NB4 (cell line): ENCODE measurements around the gene C15orf61.

Experiments
- DNase-seq: peaks from one replicate; pipeline ENCODE4 v3.0.0; 2010; ENCODE audit warnings: low read depth
- H3K4me3 ChIP-seq: one replicate; pipeline ENCODE4 v1.5.1; 2011; ENCODE audit warnings: mild to moderate bottlenecking, low read depth, low read length, moderate library complexity
- MYC ChIP-seq: IDR thresholded peaks from 2 replicates; pipeline ENCODE4 v1.6.1; 2011; ENCODE audit warnings: low read depth, low read length
- POLR2A ChIP-seq: IDR thresholded peaks from 2 replicates; pipeline ENCODE4 v1.6.1; 2011; ENCODE audit warnings: mild to moderate bottlenecking; ENCODE audit not compliant: insufficient read length; ENCODE audit errors: extremely low read depth
- TF ChIP-seq, protein P1 (sequence below): IDR thresholded peaks from 2 replicates; pipeline ENCODE4 v1.6.1; 2011; ENCODE audit warnings: low read depth, low read length
- TF ChIP-seq, protein P2 (sequence below): IDR thresholded peaks from one replicate; pipeline ENCODE4 v1.5.1; 2012; ENCODE audit warnings: low read depth, low read length

C15orf61 gene

DNA sequence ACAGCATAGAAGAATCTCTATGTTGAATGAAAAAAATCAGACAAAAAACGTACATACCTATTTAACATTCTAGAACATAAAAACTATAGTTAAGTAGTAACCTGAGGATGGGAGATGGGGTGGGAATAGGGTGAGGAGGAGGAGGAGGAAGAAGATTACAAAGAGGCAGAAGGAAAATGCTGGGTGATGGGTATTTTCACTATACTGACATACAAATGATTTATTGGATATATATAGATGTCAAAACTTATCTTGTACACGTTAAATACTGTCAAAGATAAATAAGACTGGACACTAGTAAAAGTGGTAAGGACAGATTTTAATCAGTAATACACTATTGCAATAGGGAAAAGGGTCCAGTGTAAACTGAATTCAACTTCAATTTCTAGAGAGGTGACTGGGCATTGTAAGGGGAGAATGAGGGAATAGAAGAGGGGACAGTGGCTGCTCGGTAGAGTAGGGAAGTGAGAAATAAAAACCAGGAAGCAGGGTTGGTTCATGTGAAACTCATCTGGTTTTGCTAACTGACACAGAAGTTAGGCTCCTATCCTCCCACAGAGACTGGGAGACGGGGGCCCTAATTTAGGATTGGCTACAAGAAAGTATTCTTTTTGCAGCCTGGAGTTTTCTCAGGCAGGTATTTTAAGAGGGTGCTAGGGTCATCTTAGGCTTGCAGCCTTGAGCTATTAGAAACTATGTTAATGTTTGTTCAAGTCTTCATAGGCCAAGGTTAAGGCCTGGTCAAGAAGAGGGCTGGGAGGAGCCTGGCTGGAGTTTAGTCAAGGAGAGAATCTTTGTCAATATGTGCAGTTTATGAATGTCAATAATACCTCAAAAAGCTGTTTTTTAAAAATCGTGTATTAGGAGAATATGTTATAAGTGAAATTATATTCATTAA, 15.0 kb upstream of the C15orf61 start:
- TF ChIP-seq MYC (no peak), POLR2A (no peak)
- TF ChIP-seq, protein P1, sequence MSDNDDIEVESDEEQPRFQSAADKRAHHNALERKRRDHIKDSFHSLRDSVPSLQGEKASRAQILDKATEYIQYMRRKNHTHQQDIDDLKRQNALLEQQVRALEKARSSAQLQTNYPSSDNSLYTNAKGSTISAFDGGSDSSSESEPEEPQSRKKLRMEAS: no peak
- TF ChIP-seq, protein P2, sequence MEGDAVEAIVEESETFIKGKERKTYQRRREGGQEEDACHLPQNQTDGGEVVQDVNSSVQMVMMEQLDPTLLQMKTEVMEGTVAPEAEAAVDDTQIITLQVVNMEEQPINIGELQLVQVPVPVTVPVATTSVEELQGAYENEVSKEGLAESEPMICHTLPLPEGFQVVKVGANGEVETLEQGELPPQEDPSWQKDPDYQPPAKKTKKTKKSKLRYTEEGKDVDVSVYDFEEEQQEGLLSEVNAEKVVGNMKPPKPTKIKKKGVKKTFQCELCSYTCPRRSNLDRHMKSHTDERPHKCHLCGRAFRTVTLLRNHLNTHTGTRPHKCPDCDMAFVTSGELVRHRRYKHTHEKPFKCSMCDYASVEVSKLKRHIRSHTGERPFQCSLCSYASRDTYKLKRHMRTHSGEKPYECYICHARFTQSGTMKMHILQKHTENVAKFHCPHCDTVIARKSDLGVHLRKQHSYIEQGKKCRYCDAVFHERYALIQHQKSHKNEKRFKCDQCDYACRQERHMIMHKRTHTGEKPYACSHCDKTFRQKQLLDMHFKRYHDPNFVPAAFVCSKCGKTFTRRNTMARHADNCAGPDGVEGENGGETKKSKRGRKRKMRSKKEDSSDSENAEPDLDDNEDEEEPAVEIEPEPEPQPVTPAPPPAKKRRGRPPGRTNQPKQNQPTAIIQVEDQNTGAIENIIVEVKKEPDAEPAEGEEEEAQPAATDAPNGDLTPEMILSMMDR: no peak
- peak; percentile 42 for DNase-seq

DNA sequence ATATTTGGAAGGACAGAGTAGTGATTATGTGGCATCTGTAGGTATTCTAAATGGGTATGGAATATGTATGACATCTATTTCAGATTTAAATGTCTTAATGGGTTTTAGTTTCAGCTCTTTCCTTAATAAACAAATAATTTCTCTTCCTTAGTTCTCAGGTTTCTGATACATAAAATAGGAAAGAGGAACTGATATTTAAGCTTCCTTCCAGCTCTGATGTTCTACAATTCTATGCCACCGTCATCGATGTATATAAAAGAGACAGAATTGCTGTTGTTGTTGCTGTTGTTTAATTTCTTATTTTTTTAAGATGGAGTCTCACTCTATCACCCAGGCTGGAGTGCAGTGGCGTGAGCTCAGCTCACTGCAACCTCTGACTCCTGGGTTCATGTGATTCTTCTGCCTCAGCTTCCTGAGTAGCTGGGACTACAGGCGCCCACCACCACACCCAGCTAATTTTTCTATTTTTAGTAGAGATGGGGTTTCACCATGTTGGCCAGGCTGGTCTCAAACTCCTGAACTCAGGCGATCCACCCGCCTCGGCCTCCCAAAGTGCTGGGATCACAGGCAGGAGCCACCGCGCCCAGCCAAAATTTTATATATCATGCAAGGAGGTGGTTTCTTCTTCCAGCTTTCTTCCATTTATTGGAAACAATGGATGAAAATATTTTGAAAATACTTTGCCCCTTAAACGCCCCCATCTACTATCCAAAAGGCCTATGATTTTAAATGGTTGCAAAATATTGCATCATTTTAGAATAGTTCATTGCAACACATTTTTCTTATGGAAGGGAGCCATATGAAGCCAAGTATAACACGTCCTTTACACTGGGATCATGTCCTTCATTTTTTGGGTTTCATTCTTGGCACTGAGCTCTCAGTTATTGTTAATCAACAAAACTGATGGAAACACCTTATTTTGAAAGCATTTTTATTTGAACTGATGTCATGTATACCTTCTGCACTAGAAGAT, 13.9 kb upstream of the C15orf61 start:
- TF ChIP-seq, protein P1: no peak
- TF ChIP-seq, protein P2: no peak
- TF ChIP-seq POLR2A: no peak
- DNase-seq: peak; percentile 34
- no peak overlapping the region for H3K4me3 ChIP-seq

More for the DNA sequence above, 15.0 kb upstream of the C15orf61 start:
- H3K4me3 ChIP-seq: no peak overlapping the region

DNA sequence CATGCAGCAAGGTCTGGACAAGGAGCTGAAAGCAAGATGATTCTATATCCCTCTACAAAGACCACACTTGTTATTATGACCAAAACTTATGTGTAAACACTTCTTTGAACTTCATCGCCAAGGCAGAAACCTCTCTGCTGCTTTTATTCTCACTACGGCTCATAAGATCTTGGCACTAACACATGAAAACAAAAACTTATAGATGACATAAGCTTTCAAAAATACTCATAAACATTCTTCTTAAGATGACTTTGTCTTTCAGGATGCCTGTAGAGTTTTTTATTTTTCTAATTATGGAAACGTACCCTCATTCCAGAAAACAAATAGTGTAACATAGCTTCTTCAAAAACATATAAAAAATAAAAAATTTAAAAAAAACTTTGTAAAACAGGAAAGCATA, 12.5 kb upstream of the C15orf61 start:
- H3K4me3 ChIP-seq: no peak overlapping the region
- DNase-seq: no peak
- TF ChIP-seq POLR2A (no peak), MYC (no peak)
- TF ChIP-seq, protein P1: no peak
- TF ChIP-seq, protein P2: no peak

DNA sequence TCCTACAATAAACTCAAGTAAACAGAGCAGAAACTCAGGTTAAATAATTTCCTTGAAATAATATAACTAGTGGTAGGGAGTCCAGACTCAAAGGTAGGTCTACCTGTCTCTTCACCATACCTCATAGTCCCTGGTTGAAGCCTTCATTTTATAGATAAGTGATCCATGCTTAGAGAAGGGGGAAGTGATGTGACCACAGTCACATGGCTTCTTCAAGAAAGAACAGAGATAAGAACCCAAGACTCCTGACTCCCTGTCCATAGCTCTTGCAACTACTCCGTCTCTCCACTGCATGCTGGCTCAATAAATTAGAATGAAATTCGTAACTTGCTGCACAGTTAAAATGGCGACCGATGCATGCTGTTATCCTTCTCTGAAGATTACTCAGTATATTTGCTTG, 11.0 kb upstream of the C15orf61 start:
- TF ChIP-seq, protein P2: no peak
- TF ChIP-seq, protein P1: peak; percentile 78
- TF ChIP-seq POLR2A: no peak
- TF ChIP-seq MYC: 0 out of 2 replicates have a peak, but pooled peaks have one; percentile 13
- DNase-seq: peak; percentile 29
- no peak overlapping the region for H3K4me3 ChIP-seq

DNA sequence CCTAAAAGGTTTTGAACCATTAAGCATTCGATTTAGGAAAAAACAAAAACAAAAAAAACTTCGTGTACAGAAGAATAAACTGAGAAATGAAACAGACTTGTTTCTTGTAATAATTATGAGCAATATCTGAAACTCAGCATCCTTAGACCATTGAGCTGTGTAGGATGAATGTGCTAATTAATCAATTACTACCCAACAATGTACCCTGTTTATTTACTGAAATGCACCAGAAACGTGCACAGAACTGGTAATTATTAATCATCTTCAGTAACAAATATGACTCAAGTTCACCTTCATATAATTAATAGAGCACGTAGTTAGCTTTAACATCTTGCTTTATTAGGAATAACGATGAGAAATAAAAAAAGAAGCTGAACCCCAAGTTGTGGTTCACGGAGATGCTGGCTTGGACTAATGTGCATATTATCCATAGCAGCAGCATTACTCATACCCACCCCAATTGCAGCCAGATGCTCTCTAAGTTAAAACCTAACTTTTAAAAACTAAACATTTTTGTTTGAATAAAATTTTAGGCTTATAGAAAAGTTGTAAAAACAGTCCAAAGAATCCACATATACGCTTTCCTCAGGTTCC, 10.2 kb upstream of the C15orf61 start:
- DNase-seq: no peak

More for the DNA sequence above, 10.2 kb upstream of the C15orf61 start:
- no peak overlapping the region for H3K4me3 ChIP-seq
- no peak for TF ChIP-seq POLR2A
- TF ChIP-seq, protein P1: no peak
- no peak for TF ChIP-seq MYC
- TF ChIP-seq, protein P2: no peak
